ENCODE results near the gene WDR59. TPM values are rescaled to one million over a fixed set of nuclear protein-coding genes. Genes with fewer than 3 reads are reported as not detected.
"Not testable (repeated sequence)": the region's sequence is repeated elsewhere in the genome, so short reads cannot be mapped to it uniquely, and the experiment has no call there.

Gene WDR59
- polyA plus RNA-seq, 1 experiment = 48.1 TPM

DNA sequence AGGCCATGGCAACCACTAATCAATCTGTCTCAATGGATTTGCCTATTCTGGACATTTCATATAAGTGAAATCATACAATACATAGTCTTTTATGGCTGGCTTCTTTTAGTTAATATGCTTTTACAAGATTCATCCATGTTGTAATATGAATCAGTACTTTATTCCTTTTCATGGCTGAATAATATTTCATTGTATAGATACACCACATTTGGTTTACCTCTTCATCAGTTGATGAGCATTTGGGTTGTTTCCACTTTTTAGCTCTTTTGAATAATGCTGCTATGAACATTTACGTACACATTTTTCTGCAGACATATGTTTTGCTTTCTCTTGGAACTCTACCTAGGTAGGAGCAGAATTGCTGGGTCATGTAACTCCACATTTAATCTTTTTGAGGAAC lies 11.1 kb upstream of the WDR59 start:
- Histone ChIP-seq H3K9me3 (ENCODE audit: control insufficient read depth, insufficient read depth, low read length) (no peaks in the 10 kb centered on the region; the same call in 1 of the 2 replicates), H3K4me3 (ENCODE audit: low read depth, low read length) (no peak overlapping the region), H3K27me3 (ENCODE audit: control insufficient read depth, insufficient read depth, low read length) (no peaks in the 10 kb centered on the region), H3K27ac (ENCODE audit: low read depth, low read length) (no peak overlapping the region)
- ChIA-PET POLR2A (interaction anchor here (1.5 kb wide), 1 partner anchor 115 kb away, joined by 4 read pairs; no protein-coding TSS in a partner anchor), CTCF (interaction anchor here (1.2 to 4.8 kb wide), 2 partner anchors 10 to 116 kb away, joined by 4 to 144 read pairs; no protein-coding TSS in a partner anchor)
- TF ChIP-seq, protein P1, sequence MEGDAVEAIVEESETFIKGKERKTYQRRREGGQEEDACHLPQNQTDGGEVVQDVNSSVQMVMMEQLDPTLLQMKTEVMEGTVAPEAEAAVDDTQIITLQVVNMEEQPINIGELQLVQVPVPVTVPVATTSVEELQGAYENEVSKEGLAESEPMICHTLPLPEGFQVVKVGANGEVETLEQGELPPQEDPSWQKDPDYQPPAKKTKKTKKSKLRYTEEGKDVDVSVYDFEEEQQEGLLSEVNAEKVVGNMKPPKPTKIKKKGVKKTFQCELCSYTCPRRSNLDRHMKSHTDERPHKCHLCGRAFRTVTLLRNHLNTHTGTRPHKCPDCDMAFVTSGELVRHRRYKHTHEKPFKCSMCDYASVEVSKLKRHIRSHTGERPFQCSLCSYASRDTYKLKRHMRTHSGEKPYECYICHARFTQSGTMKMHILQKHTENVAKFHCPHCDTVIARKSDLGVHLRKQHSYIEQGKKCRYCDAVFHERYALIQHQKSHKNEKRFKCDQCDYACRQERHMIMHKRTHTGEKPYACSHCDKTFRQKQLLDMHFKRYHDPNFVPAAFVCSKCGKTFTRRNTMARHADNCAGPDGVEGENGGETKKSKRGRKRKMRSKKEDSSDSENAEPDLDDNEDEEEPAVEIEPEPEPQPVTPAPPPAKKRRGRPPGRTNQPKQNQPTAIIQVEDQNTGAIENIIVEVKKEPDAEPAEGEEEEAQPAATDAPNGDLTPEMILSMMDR (IDR thresholded peaks at IDR 0.05; ENCODE audit: low read depth, low read length) = no peak
- no peak for DNase-seq (ENCODE audit: low read depth, low spot score)

DNA sequence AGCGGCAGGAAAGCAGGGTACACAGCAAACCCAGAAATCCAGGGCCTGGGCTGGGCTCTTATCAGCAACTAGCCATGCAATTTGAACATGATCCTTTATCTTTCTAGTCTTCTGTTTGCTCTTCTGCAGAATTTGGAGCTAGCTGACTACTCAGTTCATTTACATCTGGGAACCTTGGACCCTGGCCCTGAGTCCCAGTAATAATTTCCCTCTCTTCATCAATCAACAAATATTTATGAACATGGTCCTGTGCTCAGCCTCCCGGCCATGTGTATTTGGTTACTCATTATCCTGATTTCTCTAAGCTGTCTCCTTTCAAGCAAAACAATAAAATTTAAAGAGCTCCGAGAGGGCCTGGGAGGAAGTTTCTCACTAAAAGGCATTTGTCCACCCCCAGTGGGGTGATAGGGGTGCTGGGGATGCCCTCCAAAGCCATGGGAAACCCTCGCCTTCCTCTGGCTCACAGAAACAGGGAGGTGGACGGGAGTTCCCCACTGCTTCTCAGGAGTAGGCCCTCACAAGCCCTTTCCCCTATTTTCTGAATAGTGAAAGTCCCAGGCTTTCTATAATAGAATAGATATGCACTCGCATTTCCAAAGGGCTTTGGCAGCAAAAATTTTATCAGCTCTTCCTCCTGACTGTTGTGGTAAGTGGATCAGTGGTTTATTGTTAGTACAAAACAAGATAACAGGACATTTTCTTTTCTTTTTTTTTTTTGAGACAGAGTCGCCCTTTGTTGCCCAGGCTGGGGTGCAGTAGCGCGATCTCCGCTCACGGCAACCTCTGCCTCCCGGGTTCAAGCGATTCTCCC lies 6.9 kb upstream of the WDR59 start:
- H3K4me3 ChIP-seq (ENCODE audit: low read depth, low read length) = no peak overlapping the region
- no peaks in the 10 kb centered on the region for H3K27me3 ChIP-seq (ENCODE audit: control insufficient read depth, insufficient read depth, low read length)
- H3K27ac ChIP-seq (ENCODE audit: low read depth, low read length) = no peak overlapping the region
- H3K9me3 ChIP-seq (ENCODE audit: control insufficient read depth, insufficient read depth, low read length) = no peaks in the 10 kb centered on the region
- no peak for DNase-seq (ENCODE audit: low read depth, low spot score)
- ChIA-PET CTCF (interaction anchor here (1.2 to 1.4 kb wide), 2 partner anchors 12 to 119 kb away, joined by 3 to 9 read pairs; no protein-coding TSS in a partner anchor), POLR2A (no interaction called here)
- TF ChIP-seq, protein P1 (IDR thresholded peaks at IDR 0.05; ENCODE audit: low read depth, low read length) = no peak

DNA sequence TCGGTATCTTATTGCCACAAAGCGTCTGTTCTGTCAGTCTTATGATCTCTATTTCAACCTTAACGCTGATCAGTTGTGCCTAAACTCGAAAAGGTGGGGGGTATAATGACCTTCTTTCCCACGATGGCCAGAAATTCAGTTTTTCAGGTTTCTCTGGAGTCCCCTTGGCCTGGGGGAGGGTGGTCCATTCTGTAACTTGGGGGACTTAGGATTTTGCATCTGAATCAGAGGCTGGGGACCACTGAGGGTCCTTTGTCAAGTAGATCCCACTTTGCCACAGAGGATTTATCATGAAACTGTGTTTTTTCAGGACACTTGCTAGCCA lies 6.3 kb upstream of the WDR59 start:
- Histone ChIP-seq H3K4me3 (ENCODE audit: low read depth, low read length) (no peak overlapping the region), H3K9me3 (ENCODE audit: control insufficient read depth, insufficient read depth, low read length) (no peaks in the 10 kb centered on the region), H3K27me3 (ENCODE audit: control insufficient read depth, insufficient read depth, low read length) (no peaks in the 10 kb centered on the region), H3K27ac (ENCODE audit: low read depth, low read length) (no peak overlapping the region)
- TF ChIP-seq, protein P1 (IDR thresholded peaks at IDR 0.05; ENCODE audit: low read depth, low read length) = no peak
- CTCF ChIA-PET = interaction anchor here (1.2 kb wide), 1 partner anchor 12 kb away, joined by 3 read pairs; no protein-coding TSS in a partner anchor
- no peak for DNase-seq (ENCODE audit: low read depth, low spot score)
- POLR2A ChIA-PET = no interaction called here

DNA sequence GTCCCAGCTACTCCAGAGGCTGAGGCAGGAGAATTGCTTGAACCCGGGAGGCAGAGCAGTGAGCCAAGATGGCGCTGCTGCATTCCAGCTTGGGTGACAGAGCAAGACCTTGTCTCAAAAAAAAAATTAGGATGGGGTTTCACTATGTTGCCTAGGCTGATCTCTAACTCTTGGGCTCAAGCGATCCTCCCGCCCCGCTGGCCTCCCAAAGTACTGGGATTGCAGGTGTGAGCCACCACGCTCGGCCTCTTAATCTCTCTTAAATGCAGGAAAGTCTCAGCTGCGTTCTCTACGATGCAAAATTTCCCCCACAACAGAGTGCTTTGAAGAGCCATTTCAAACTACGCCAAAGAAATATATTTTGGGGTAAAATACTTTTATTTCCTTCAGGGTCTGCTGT lies 5.9 kb upstream of the WDR59 start:
- TF ChIP-seq, protein P1 (IDR thresholded peaks at IDR 0.05; ENCODE audit: low read depth, low read length) = no peak
- ChIA-PET POLR2A (no interaction called here), CTCF (no interaction called here)
- H3K27me3 ChIP-seq (ENCODE audit: control insufficient read depth, insufficient read depth, low read length) = no peaks in the 10 kb centered on the region
- H3K27ac ChIP-seq (ENCODE audit: low read depth, low read length) = no peak overlapping the region
- no peaks in the 10 kb centered on the region for H3K9me3 ChIP-seq (ENCODE audit: control insufficient read depth, insufficient read depth, low read length)
- DNase-seq (ENCODE audit: low read depth, low spot score) = no peak
- H3K4me3 ChIP-seq (ENCODE audit: low read depth, low read length) = no peak overlapping the region

DNA sequence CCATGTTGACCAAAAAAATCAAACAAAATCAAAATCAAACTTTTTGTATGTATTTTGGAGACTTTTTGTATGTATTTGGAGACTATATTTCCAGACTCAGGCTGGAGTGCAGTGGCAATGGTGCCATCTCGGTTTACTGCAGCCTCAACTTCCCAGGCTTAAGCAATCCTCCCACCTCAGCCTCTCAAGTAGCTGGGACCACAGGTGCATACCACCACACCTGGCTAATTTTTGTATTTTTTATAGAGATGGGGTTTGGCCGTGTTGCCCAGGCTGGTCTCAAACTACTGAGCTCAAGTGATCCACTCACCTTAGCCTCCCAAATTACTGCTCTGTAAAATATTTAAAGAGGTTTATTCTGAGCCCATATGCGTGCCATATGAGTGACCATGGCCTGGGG lies 4.9 kb upstream of the WDR59 start:
- H3K27me3 ChIP-seq (ENCODE audit: control insufficient read depth, insufficient read depth, low read length); DNase-seq (ENCODE audit: low read depth, low spot score); POLR2A ChIA-PET; H3K4me3 ChIP-seq (ENCODE audit: low read depth, low read length); CTCF ChIA-PET; H3K9me3 ChIP-seq (ENCODE audit: control insufficient read depth, insufficient read depth, low read length); H3K27ac ChIP-seq (ENCODE audit: low read depth, low read length): not testable (repeated sequence)
